ENCODE results near the gene C9.

DNA sequence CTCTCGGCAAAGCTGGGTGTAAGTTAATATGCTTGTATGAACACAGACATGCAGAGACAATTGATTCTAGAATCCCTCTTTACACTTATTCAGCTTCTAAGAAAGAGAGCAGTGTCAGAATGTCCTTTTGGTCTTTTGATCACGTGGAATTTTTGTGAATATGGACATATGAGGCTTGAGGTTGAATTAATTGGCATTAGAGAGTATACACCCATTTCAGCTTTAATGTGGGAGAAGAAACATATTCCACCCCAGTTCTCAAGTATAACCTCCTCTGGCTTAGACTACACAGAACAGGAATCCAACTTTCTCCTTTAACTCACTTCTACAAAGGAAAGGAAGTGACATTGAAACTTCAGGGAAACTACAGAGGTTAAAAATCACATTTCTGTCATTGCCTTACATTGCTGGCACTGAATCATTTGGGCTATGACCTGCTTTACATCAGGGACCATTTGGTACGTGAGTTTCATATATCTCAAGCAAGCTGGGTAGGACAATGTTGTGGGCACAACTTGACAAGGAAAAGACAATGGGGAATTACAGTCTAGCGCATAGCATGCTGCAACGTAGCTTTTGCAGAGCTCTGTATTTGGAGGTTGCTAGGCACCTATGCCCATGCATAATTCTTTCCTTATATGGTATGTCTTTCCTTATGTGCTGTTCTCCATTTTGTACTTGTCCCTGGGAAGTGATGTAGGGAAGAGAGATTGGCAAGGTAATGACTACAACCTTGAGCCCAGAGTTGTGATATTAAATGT lies 41.0 kb upstream of the C9 start:
- no peak for TF ChIP-seq CTCF (IDR thresholded peaks at IDR 0.05)
- TF ChIP-seq POLR2A (IDR thresholded peaks at IDR 0.05), result no peak

Measured in heart left ventricle (tissue), 13 donors.